Vagina (tissue), 2 donors: Measurements from ENCODE around the gene B4GALNT1. TPM values are rescaled to one million over a fixed set of nuclear protein-coding genes. Genes with fewer than 3 reads are reported as not detected.
"Not testable (repeated sequence)": the region's sequence is repeated elsewhere in the genome, so short reads cannot be mapped to it uniquely, and the experiment has no call there.

Source experiments
- DNase-seq, 2 donors: peaks; one replicate each; pipeline ENCODE4 v3.0.0-alpha.2; 2017; ENCODE audit errors: extremely low spot score in 2 of 2
- H3K27ac ChIP-seq: fragments of 200-600 bp; sonication (generic); one replicate; pipeline ENCODE4 v1.5.1; 2019
- H3K27me3 ChIP-seq: fragments of 200-600 bp; sonication (generic); one replicate; pipeline ENCODE4 v1.5.1; 2019
- H3K36me3 ChIP-seq, 2 donors: fragments of 200-600 bp; sonication (generic); one replicate each; pipeline ENCODE4 v1.5.1; 2017 to 2019
- H3K4me1 ChIP-seq: fragments of 200-600 bp; sonication (generic); one replicate; pipeline ENCODE4 v1.5.1; 2019
- H3K4me3 ChIP-seq, 2 donors: fragments of 200-600 bp; sonication (generic); 1 replicate in 1 of 2; 2 replicates in 1 of 2; pipeline ENCODE4 v1.5.1; 2016 to 2019
- H3K9me3 ChIP-seq: fragments of 200-600 bp; sonication (generic); one replicate; pipeline ENCODE4 v1.5.1; 2019
- POLR2A ChIP-seq, 2 donors: fragments of 450-650 bp; IDR thresholded peaks; one replicate each; pipeline ENCODE4 v1.6.1; 2017; ENCODE audit warnings: antibody characterized with exemption in 2 of 2, mild to moderate bottlenecking in 2 of 2, moderate library complexity in 2 of 2
- POLR2AphosphoS5 ChIP-seq, 2 donors: sonication (generic); formaldehyde crosslinking; IDR thresholded peaks; one replicate each; pipeline ENCODE4 v1.9.0; 2017; ENCODE audit warnings: antibody characterized with exemption in 2 of 2, mild to moderate bottlenecking in 2 of 2, low read depth in 1 of 2; ENCODE audit not compliant: insufficient read depth in 1 of 2
- intact Hi-C: fragments of 100-400 bp; cut with DNase I; formaldehyde crosslinking; loops from one replicate; pipeline ENCODE4 v1.15.1; 2023
- total RNA-seq: library from RNA; depleted of rRNA; stranded (reverse); fragments of >200 nt; gene quantifications from one replicate; pipeline ENCODE4 v1.2.3, GENCODE V29; 2016
- TF ChIP-seq, protein P1 (sequence below), 3 experiments: fragments of 450-650 bp in 2 of 3; fragments of 200-600 bp in 1 of 3; sonication (generic) in 1 of 3; IDR thresholded peaks; one replicate each; pipeline ENCODE4 v1.5.1; 2017 to 2019; ENCODE audit warnings: antibody characterized with exemption in 3 of 3, mild to moderate bottlenecking in 2 of 3, moderate library complexity in 2 of 3

Gene B4GALNT1
- total RNA-seq, 1 donor from 2014 or later, result 7.6 TPM

DNA sequence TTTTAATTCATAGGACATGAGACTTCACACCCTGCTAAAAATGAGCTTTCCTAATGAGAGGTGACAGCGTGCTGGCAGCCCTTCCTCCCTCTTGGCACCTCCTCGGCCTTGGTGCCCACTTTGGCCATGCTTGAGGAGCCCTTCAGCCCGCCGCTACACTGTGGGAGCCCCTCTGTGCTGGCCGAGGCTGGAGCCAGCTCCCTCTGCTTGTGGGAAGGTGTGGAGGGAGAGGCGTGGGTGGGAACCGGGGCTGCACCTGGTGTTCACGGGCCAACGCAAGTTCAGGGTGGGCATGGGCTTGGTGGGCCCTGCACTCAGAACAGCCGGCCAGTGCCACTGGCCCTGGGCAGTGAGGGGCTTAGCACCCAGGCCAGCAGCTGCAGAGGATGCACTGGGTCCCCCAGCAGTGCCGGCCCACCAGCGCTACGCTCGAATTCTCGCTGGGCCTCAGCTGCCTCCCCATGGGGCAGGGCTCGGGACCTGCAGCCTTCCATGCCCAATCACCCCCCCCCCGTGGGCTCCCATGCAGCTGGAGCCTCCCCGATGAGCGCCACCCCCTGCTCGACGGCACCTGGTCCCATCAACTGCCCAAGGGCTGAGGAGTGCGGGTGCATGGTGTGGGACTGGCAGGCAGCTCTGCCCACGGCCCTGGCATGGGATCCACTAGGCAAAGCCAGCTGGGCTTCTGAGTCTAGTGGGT lies 22.7 kb upstream of the B4GALNT1 start:
- H3K27me3 ChIP-seq, result no peaks in the 10 kb centered on the region
- H3K27ac ChIP-seq, result no peak overlapping the region
- H3K36me3 ChIP-seq, result no peaks in the 10 kb centered on the region
- intact Hi-C loops, result no loop called here
- no peak for TF ChIP-seq POLR2A (IDR thresholded peaks at IDR 0.05)
- no peak for TF ChIP-seq POLR2AphosphoS5 (IDR thresholded peaks at IDR 0.05; ENCODE audit: insufficient read depth in 1 of 2, low read depth in 1 of 2)
- TF ChIP-seq, protein P1, sequence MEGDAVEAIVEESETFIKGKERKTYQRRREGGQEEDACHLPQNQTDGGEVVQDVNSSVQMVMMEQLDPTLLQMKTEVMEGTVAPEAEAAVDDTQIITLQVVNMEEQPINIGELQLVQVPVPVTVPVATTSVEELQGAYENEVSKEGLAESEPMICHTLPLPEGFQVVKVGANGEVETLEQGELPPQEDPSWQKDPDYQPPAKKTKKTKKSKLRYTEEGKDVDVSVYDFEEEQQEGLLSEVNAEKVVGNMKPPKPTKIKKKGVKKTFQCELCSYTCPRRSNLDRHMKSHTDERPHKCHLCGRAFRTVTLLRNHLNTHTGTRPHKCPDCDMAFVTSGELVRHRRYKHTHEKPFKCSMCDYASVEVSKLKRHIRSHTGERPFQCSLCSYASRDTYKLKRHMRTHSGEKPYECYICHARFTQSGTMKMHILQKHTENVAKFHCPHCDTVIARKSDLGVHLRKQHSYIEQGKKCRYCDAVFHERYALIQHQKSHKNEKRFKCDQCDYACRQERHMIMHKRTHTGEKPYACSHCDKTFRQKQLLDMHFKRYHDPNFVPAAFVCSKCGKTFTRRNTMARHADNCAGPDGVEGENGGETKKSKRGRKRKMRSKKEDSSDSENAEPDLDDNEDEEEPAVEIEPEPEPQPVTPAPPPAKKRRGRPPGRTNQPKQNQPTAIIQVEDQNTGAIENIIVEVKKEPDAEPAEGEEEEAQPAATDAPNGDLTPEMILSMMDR (IDR thresholded peaks at IDR 0.05), result no peak
- H3K4me1 ChIP-seq, result no peaks in the 10 kb centered on the region
- no peak overlapping the region for H3K4me3 ChIP-seq
- no peak for DNase-seq
- no peaks in the 10 kb centered on the region for H3K9me3 ChIP-seq

DNA sequence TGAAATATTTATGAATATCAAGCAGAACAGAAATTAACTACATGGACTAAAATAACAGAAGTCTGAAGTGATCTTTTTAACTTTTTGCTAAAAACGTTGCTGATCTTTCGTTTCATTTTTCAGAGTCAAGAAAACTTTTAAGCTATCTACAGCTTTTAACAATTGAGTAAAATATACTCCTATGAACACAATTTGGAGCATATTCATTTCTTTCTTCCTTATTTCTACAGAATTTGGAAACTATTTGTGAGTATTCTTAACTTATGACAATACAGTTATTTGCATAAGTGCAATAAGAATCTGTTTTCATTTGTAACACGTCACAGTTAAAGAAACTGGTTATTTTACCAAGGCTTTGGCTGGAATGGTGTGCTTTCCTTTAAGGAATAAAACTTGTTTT lies 21.0 kb upstream of the B4GALNT1 start:
- no peak overlapping the region for H3K27ac ChIP-seq
- H3K36me3 ChIP-seq, result no peaks in the 10 kb centered on the region
- DNase-seq, result no peak
- H3K27me3 ChIP-seq, result no peaks in the 10 kb centered on the region
- intact Hi-C loops, result no loop called here
- TF ChIP-seq, protein P1 (IDR thresholded peaks at IDR 0.05), result no peak
- no peak for TF ChIP-seq POLR2AphosphoS5 (IDR thresholded peaks at IDR 0.05; ENCODE audit: insufficient read depth in 1 of 2, low read depth in 1 of 2)
- TF ChIP-seq POLR2A (IDR thresholded peaks at IDR 0.05), result no peak
- H3K4me1 ChIP-seq, result no peaks in the 10 kb centered on the region
- no peaks in the 10 kb centered on the region for H3K9me3 ChIP-seq
- H3K4me3 ChIP-seq, result no peak overlapping the region

DNA sequence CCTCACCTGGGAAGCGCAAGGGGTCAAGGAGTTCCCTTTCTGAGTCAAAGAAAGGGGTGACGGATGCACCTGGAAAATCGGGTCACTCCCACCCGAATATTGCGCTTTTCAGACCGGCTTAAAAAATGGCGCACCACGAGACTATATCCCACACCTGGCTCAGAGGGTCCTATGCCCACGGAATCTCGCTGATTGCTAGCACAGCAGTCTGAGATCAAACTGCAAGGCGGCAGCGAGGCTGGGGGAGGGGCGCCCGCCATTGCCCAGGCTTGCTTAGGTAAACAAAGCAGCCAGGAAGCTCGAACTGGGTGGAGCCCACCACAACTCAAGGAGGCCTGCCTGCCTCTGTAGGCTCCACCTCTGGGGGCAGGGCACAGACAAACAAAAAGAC lies 13.7 kb upstream of the B4GALNT1 start:
- H3K9me3 ChIP-seq, intact Hi-C loops, H3K27ac ChIP-seq, H3K4me1 ChIP-seq, H3K36me3 ChIP-seq, H3K4me3 ChIP-seq, DNase-seq, H3K27me3 ChIP-seq: not testable (repeated sequence)

DNA sequence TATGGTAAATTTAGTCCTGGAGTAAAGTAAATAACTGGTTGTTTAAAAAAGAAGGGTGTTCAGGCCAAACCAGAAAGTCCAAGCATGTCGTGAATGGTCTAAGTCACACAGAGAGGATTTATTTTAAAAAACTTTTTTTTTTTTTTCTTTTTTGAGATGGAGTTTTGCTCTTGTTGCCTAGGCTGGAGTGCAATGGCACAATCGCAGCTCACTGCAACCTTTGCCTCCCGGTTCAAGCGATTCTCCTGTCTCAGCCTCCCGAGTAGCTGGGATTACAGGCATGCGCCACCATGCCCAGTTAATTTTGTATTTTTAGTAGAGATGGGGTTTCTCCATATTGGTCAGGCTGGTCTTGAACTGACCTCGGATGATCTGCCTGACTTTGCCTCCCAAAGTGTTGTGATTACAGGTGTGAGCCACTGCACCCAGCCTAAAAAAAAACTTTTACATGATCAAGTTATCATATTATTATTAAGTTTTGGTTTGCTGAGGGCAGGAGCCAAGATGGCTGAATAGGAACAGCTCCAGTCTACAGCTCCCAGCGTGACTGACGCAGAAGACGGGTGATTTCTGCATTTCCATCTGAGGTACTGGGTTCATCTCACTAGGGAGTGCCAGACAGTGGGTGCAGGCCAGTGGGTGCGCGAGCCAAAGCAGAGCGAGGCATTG lies 13.1 kb upstream of the B4GALNT1 start:
- H3K36me3 ChIP-seq, H3K27me3 ChIP-seq, intact Hi-C loops: not testable (repeated sequence)

DNA sequence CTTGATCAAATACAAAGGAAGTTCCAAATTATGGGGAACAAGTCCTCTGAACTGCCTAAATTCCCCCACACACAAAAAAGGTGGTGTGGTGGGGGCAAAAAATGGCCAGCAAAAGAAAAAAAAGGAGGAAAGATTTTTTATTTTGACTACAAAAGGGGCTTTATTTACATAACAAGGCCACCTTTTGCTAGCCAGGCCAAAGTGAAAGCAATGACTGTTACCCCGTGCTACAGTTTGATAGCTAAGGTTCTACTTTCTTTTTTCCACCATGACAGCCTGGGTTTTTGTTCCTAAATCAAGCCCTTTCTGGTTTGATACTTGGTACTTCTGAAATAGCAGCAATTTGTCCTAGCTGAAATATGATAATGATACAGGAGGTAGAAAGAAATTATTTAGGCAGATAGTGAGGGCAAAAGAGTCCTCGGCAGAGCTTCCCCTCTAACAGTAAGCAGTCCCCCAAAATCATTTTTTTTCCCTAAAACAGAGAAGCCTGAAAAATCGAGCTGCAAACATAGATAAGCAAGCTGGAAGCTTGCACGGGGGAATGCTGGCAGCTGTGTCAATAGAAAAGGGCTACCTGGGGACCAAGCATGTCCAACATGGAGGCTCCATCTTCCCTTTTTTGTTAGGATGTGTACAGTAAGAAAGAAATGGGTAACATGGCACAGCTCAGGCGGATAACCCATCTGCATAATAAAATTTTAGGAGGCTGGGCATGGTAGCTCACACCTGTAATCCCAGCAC lies 8.9 kb upstream of the B4GALNT1 start:
- intact Hi-C loops, result no loop called here
- Histone ChIP-seq H3K4me1 (no peaks in the 10 kb centered on the region), H3K27ac (no peak overlapping the region), H3K9me3 (no peaks in the 10 kb centered on the region), H3K27me3 (no peaks in the 10 kb centered on the region), H3K36me3 (no peaks in the 10 kb centered on the region), H3K4me3 (no peak overlapping the region)
- no peak for DNase-seq
- TF ChIP-seq POLR2AphosphoS5 (IDR thresholded peaks at IDR 0.05; ENCODE audit: insufficient read depth in 1 of 2, low read depth in 1 of 2) (no peak), POLR2A (IDR thresholded peaks at IDR 0.05) (no peak)
- TF ChIP-seq, protein P1 (IDR thresholded peaks at IDR 0.05), result no peak

More for the DNA sequence above, 13.1 kb upstream of the B4GALNT1 start:
- H3K9me3 ChIP-seq, H3K4me3 ChIP-seq, DNase-seq, H3K4me1 ChIP-seq, H3K27ac ChIP-seq: not testable (repeated sequence)
